ENCODE data around the gene POC1A. TPM values are rescaled to one million over a fixed set of nuclear protein-coding genes. Genes with fewer than 3 reads are reported as not detected.
"Not testable (repeated sequence)": the region's sequence is repeated elsewhere in the genome, so short reads cannot be mapped to it uniquely, and the experiment has no call there.

The POC1A gene
- total RNA-seq, 4 donors from 2014 or later: 0.84 to 3.1 (median 2.4) TPM

DNA sequence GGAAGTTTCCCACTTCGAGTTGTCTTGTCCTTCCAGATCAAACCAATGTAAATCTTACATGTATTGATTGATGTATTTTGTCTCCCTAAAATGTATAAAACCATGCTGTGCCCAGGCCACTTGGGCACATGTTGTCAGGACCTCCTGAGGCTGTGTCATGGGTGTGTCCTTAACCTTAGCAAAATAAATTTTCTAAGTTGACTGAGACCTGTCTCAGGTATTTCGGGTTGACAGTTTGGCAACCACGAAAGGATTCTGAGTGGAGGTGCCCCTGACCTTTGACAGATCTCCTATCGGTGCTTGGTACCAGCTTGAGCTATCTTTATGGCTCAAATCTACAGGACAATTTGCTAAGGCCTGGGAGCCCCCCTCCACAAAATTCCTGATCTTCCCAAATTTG, 1.7 kb upstream of the POC1A start:
- no peak for DNase-seq (ENCODE audit: low spot score in 2 of 2)
- Histone ChIP-seq H3K36me3 (no peaks in the 10 kb centered on the region), H3K27ac (no peak overlapping the region), H3K4me1 (peaks cover 0 to 15% (median 10%) of the 10 kb centered on the region in 4 donors), H3K27me3 (no peaks in the 10 kb centered on the region), H3K4me3 (no peak overlapping the region), H3K9me3 (no peaks in the 10 kb centered on the region)
- WGBS, 2 donors: 78 to 79% methylated on average over 4 of the region's 4 CpGs
- TF ChIP-seq EP300 (IDR thresholded peaks at IDR 0.05) (no peak), CTCF (IDR thresholded peaks at IDR 0.05) (no peak), POLR2A (IDR thresholded peaks at IDR 0.05) (no peak)

DNA sequence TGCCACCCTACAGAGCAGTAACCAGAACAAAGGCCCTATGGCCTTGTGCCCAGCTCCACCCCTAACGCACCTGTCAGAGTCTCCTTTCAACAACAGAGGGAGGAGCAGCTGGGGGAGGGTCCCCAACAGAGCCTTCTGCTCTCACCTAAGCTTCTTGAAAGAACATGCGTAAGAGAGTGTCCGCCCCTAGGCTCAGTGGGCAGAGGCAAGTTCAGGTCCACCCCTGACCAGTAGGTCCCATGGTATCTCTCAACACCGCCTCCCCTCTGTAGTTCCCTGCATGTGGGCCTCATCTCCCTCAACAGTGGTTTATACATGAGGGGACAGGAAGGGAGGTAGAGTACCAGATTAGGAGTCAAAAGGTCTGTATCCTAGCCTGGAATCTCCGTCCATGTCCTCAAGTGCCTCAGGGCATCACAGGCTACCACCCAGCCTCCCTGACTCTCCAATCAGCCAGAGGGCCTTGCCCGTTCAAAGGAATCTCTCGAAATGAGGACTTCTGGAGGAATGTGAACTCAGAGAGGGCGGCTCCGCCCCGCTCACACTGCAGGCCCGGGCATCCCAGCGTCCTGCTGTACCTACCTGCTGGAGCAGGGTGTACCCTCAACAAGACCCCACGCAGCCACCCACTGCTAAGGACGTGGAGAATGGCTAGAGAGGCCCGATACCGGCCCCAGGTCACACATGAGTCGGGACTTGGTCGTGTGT, 680 bp downstream of the POC1A start:
- H3K36me3 ChIP-seq: no peaks in the 10 kb centered on the region
- peak overlapping the region; percentile 49 to 94 (median 80) for H3K4me3 ChIP-seq
- H3K9me3 ChIP-seq: no peaks in the 10 kb centered on the region
- TF ChIP-seq EP300 (IDR thresholded peaks at IDR 0.05) (no peak), CTCF (IDR thresholded peaks at IDR 0.05) (no peak), POLR2A (IDR thresholded peaks at IDR 0.05) (peak in 1 of 2 donors; percentile 4)
- DNase-seq (ENCODE audit: low spot score in 2 of 2): no peak
- H3K4me1 ChIP-seq: peaks cover 0 to 15% (median 10%) of the 10 kb centered on the region in 4 donors
- 9 to 20% methylated on average over 7 to 15 of the region's 18 CpGs for WGBS, 2 donors
- H3K27ac ChIP-seq: peak overlapping the region in 3 of 4 donors; percentile 87 to 95 (median 88)
- no peaks in the 10 kb centered on the region for H3K27me3 ChIP-seq

- H3K27me3 ChIP-seq; H3K9me3 ChIP-seq; H3K36me3 ChIP-seq; DNase-seq (ENCODE audit: low spot score in 2 of 2); H3K4me3 ChIP-seq; H3K27ac ChIP-seq: not testable (repeated sequence)
- peaks cover 0 to 15% (median 10%) of the 10 kb centered on the region in 4 donors for H3K4me1 ChIP-seq
- WGBS, 2 donors: 92 to 96% methylated on average over 4 of the region's 4 CpGs
Observed at GRCh38 chr3:52151991-52152390, 2.2 kb downstream of the POC1A start.

GRCh38 chr3:52150860-52151259, 3.4 kb downstream of the POC1A start:
- Histone ChIP-seq H3K27me3 (no peaks in the 10 kb centered on the region), H3K4me1 (peaks cover 0 to 15% (median 10%) of the 10 kb centered on the region in 4 donors), H3K27ac (no peak overlapping the region), H3K9me3 (no peaks in the 10 kb centered on the region), H3K36me3 (peaks cover 0 to 10% (median 0%) of the 10 kb centered on the region in 3 donors), H3K4me3 (no peak overlapping the region)
- no peak for DNase-seq (ENCODE audit: low spot score in 2 of 2)
- TF ChIP-seq POLR2A (IDR thresholded peaks at IDR 0.05): no peak
- TF ChIP-seq CTCF (IDR thresholded peaks at IDR 0.05): no peak
- no peak for TF ChIP-seq EP300 (IDR thresholded peaks at IDR 0.05)
- 85 to 88% methylated on average over 4 of the region's 4 CpGs for WGBS, 2 donors

- TF ChIP-seq CTCF (IDR thresholded peaks at IDR 0.05): no peak
- no peak for TF ChIP-seq EP300 (IDR thresholded peaks at IDR 0.05)
- TF ChIP-seq POLR2A (IDR thresholded peaks at IDR 0.05): no peak
- Histone ChIP-seq H3K9me3 (no peaks in the 10 kb centered on the region), H3K4me3 (no peak overlapping the region), H3K4me1 (peaks cover 0 to 15% (median 10%) of the 10 kb centered on the region in 4 donors), H3K27me3 (no peaks in the 10 kb centered on the region), H3K27ac (no peak overlapping the region), H3K36me3 (peaks cover 0 to 15% (median 0%) of the 10 kb centered on the region in 3 donors)
- 85 to 87% methylated on average over 3 of the region's 3 CpGs for WGBS, 2 donors
- DNase-seq (ENCODE audit: low spot score in 2 of 2): no peak
Observed at GRCh38 chr3:52150357-52150756, 3.9 kb downstream of the POC1A start.
